ENCODE results near the gene RRN3. TPM values are rescaled to one million over a fixed set of nuclear protein-coding genes. Genes with fewer than 3 reads are reported as not detected.

Gene RRN3
- total RNA-seq, 120 experiments from 2014 or later: 19.2 to 37.4 (median 27.2) TPM

Small RNAs within 50 kb of the gene (microRNA-seq; reads per million reads assigned to microRNA genes)
- gene MIR1972-1 (0 reads per million in 43 experiments), gene MIR6511B2 (0 reads per million in 43 experiments)

Other genes with a start within 250 kb of the RRN3 start
- 100 to 1,000 TPM; 166 to 555 (median 298) TPM for gene NPIPA1, start 156.8 kb downstream of the RRN3 start, total RNA-seq
- 10 to 100 TPM; 42.5 to 87.3 (median 63.6) TPM for gene PDXDC1, start 119.2 kb downstream of the RRN3 start, total RNA-seq
- 10 to 100 TPM; 18.5 to 48.8 (median 31.9) TPM for gene NTAN1, start 38.2 kb downstream of the RRN3 start, total RNA-seq